Measurements from ENCODE around the gene TMEM167A.

The TMEM167A gene, protein sequence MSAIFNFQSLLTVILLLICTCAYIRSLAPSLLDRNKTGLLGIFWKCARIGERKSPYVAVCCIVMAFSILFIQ

DNA sequence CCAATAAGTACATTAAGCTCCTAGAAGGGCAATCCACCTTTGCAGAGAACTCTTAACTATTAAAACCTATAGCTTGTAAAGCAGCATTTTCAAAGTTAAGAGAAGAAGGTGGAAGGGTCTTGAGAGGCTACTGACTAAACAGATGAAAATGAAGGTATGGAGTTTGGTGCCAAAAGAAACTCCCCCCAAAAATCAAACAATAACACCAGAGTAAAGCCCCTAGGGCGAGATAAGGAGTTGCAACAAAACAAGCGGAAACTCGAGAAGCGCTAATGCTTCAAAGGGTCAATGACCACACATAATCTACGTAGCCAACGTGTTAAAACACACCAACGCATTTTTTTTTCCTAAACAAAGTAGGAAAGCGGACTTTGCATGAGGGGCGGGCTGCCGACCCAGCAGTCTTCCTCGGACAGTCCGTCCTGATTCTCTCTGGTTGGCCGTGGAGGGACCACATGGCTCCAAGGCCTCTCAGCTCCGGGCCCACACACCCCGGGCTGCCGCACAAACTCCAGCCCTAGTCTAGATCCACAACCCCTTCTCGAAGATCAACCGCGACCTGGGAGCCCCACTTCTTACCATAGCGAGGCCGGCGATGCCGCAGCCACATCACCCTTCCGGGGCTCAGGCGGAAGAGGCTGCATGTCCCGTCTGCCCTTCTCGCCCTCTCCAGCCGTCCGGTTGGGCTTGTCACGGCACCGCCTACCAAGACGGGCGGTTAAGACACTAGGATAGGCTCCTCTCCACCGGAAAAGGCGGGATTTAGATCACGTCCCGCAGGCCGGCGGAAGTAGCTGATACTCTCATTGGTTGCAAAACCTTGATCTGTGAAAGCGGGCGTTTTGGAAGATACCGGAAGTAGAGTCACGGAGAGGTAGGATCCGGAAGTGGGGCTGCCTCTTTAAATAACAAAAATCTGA, at the start of gene TMEM167A, which contains the start of gene XRCC4:
TMEM167A (minus strand) TSS at position 653 of the 920 bp plus-strand sequence; CDS start at position 582, 71 bp downstream.
XRCC4 (plus strand) TSS at position 806 of the 920 bp plus-strand sequence. CDS start 27,373 bp downstream, outside the sequence.
- peak; percentile 78 to 91 (median 88) for DNase-seq (ENCODE audit: low read depth in 2 of 3, low spot score in 1 of 3)

DNA sequence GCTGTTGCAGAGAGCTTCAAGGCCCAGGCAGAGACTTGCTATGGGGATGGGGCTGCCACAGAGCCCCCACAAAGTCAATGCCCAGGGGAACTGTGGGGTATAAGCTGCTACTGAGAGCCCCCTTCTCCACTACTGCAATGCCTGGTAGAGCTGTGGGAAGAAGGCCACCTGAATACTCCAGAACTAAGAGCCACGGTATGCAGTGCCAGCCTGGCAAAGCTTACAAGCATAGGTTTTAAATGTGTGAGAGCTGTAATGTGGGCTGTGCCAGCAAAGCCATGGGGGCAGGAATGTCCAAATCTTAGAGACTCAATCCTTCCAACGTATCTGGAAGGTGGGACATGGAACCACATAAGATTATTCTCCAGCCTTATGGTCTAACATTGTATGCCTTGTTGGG, 49.3 kb upstream of the TMEM167A start:
- DNase-seq (ENCODE audit: low read depth in 2 of 3, low spot score in 1 of 3) = no peak

DNA sequence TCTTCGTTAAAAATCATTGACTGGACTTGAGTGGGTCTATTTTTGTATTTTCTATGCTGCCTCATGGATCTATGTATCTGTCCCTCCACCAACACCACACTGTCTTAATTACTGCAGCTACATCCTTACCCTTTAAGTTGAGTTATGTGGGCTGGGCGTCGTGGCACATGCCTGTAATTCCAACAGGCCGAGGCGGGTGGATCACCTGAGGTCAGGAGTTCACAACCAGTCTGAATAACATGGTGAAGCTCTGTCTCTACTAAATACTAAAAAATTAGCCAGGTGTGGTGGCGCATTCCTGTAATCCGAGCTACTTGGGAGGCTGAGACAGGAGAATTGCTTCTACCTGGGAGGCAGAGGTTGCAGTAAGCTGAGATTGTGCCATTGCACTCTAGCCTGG, 48.4 kb upstream of the TMEM167A start:
- DNase-seq (ENCODE audit: low read depth in 2 of 3, low spot score in 1 of 3) = no peak

DNA sequence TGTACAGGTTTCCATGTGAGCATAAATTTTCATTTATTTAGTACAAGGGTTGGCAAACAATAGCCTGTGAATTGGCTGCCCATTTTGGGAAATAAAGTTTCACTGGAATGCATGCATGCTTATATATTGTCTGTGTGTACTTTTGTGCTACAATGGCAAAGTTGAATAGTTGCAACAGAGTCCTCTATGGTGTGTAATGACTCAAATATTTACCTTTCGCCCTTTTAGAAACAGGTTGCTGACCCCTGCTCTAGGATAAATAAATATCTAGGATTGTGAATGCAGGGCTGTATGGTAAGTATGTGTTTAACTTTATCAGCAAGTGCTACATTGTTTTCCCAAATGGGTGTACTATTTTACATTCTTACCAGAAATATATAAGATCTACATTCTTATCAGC, 47.4 kb upstream of the TMEM167A start:
- DNase-seq (ENCODE audit: low read depth in 2 of 3, low spot score in 1 of 3) = no peak

DNA sequence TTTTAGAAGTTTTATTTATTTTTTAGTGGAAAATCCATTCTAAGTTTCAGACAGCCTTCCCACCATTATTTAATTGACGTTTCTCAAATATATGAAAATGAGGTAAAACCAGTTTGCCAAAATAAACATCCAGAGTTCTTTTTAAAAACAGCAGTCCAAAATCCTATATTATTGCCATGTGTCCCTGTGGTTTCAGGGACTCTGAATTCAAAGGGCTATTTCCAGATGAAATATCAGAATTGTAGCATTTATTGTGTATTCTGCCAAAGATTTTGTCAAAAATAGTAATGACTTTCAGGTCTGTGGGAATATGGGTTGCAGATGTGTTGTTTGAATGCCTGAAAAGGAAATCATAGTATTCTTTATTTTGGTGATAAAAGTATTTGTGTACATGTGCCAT, 41.8 kb upstream of the TMEM167A start:
- DNase-seq (ENCODE audit: low read depth in 2 of 3, low spot score in 1 of 3) = no peak

DNA sequence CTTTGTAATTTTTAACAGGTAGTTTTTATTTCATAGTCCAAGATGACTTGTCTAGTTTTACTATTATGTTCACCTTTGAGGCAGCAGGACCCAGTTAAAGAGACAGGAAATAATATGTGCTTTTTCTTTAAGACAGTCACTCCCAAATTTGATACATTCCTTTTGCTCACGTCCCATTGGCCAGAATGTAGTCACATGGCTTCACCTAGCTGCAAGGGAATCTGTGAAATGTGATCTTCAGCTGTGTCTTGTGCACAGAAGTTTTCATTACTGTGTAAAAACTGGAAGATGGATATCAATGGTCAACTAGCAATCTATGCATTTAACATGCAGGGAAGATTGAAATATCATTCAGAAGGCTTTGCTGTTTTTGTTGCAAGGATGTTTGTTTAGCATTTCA, 41.3 kb upstream of the TMEM167A start:
- DNase-seq (ENCODE audit: low read depth in 2 of 3, low spot score in 1 of 3) = no peak

DNA sequence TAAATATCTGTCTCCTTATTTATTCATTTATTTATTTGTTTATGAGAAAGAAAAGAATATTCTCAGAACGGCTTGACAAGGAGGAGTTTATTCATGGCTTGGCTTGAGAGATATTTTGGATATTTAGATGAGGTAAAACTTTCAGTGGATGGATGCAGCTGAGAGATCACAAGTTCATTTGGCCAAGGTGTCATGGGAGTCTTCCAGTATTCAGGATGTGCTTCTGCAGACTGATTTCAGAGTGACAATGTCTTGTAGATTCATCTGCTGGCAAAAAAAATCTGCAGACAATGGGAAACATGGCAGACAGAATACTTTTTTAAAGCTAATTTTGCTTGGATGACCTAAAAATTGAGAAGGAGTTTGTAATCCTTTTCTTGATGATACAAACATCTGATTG, 38.6 kb upstream of the TMEM167A start:
- no peak for DNase-seq (ENCODE audit: low read depth in 2 of 3, low spot score in 1 of 3)

DNA sequence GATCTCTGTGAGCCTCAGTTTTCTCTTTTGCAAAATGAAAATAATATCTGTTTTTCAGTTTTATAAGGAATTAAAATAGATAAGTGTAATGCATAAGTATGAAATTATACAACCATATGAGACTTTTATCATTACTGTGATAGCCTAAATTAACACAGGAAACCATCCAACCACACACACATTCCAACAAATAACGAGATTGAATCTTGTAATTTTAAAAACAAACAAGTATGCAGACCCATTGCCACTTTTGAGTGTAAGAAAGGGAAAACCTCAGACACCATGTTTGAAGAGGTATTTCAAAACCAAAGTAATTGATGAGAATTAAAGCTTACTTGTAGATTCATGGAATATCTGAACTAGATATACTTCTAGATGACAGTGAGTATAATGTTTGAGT, 32.2 kb upstream of the TMEM167A start:
- DNase-seq (ENCODE audit: low read depth in 2 of 3, low spot score in 1 of 3) = no peak

DNA sequence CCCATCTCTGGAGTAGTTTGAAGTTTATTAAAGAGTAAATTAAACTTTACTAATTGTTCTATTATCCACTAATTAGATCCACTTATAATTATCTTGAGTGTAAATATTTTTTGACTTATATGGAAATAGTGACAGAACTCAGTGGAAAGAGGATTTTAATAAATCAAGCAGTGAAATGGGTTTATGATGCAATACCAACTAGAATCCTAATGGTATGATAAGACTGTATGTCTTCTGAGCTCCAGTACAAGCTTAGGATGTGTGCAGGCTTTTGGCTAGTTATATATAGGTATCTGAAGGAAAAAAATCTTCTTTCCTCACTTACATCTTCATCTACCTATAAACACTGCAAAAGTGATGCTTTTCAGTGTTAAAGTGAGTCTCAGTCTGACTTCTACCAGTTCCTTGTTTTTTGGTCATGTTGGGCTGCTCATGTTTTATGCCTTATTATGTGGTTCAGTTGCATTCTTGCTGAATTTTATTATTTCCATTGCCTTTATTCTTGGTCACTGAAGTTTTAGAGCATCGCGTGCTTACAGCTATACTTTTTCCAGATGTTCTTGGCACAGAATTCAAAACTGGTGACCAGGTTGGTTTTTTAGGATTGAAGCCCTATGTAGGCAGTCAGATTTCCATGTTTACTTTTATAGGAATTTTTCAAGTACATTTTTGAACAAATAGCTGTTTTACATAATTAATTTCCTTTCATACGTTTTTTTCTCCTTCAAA, 30.7 kb upstream of the TMEM167A start:
- no peak for DNase-seq (ENCODE audit: low read depth in 2 of 3, low spot score in 1 of 3)

DNA sequence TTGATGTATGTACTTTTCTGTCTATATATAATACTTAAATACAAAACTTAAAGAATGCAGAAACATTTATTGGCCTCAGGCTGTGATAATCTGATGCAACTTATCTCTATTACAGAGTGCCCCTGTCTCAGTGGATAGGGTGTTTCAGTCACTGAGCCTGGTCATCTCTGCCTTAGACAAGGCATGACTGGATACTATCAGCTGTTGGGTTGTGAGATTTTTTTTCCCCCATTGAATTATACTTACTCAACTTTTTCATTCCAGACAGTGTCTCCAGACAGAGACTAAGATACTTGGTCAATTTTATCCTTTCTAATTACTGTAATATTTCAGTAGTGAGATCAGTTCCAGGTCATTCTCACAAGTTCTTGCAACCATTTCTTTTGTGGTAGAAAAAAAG, 26.8 kb upstream of the TMEM167A start:
- DNase-seq (ENCODE audit: low read depth in 2 of 3, low spot score in 1 of 3) = no peak

DNA sequence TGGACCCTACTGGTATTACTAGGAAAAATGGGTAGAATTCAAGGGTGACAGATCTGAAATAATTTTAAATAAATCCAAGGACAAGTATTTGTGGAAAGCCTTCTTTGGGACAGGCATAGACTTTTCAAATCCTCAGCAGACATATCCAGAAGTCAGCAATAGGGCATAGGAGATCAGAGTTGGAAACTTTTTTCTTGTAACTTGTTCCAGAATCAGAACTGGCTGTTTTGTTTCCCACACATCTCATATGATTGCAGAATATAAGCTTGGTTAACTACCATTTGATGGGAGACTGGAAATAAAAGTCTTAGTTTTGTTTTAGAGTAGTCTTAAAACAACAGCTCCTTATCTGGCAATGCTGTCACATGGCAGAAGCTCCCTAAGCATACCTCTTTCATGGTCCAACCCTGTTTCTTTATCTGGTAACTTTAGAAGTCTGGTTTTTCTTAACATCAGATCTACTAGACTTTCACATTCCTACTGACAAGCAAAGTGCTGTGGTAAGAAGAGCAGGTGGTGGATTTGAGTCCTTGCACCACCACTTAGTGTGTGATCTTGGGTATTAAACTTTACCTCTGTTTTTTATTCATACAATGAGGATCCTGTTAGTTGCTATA, 25.3 kb upstream of the TMEM167A start:
- no peak for DNase-seq (ENCODE audit: low read depth in 2 of 3, low spot score in 1 of 3)

DNA sequence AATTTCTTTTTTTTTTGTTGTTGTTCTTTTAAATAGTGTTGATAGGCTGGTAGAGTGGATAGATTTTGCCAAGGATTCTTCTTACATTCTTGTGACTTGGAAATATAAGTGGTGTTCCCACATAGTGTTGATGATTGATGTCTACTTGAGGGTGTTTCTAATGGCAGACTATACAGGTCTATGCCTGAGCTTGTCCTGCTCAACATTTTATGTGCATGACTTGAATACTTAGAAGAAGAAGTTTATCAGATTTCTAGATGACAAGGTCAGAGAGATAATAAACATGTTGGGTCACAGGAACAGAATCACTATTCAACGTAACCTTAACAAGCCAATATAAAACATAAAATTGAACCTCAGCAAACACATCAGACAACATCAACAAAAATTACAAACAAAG, 24.3 kb upstream of the TMEM167A start:
- DNase-seq (ENCODE audit: low read depth in 2 of 3, low spot score in 1 of 3) = no peak

DNA sequence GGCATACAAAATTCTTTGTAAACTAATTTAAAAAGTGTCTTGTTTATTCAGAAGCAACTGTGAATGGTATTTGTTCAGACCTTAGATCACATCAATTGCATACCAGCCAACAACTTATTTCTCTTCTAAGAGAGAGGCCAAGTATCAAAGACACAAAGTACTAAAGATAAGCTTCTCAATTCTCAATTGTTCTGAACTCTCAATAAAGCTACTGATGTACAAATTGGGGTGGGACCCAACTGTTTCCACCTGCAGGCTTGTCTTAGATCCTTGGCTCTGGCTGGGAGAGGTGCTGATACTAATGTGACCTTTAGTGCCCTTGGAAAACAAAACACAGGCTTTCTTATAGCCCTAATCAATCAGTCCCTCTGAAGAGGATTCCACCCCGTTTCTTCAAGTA, 22.3 kb upstream of the TMEM167A start:
- DNase-seq (ENCODE audit: low read depth in 2 of 3, low spot score in 1 of 3) = no peak

DNA sequence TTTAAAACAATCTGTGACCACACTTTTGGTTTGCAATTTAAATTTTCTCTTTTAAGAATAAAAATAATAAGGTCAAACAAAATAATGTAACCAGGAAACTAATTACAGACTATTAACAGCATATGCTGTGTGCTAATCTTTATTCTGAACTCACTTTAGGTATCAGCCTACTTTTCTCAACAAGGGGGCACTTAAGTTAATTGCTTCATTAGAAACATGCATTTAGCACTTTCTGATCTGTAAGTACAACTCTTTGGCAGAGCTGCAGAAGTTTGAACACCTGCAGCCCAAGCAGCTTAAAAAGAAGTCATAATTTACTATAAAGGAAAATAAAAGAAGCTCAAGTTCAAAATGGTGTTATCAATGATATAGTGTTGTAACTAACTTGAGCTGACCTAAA, 21.8 kb upstream of the TMEM167A start:
- DNase-seq (ENCODE audit: low read depth in 2 of 3, low spot score in 1 of 3) = no peak

DNA sequence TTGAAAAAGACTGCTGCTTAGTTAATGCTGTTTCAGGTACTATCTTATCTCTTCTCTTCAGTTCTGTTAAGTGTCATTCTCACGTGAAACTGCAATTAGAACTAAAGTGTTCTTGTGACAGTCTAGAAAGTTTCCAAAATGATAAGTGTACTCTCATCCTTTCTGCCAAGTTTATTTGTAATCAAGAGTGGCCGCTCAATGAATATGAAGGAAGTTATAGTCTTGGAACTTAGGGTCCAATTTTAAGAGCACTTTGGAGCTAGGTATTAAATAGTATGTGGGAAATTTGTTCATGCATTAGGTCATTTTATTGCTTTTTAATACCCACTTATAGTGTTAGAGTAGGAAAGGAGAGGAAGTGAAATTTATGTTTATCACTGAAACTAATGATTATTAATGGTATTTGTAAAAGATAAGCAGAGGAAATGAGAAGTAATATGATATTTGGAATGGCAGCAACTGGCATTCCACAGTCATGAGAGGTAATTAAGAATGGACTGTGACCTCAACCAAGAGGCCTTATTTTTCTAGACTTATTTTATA, 20.6 kb upstream of the TMEM167A start:
- no peak for DNase-seq (ENCODE audit: low read depth in 2 of 3, low spot score in 1 of 3)

DNA sequence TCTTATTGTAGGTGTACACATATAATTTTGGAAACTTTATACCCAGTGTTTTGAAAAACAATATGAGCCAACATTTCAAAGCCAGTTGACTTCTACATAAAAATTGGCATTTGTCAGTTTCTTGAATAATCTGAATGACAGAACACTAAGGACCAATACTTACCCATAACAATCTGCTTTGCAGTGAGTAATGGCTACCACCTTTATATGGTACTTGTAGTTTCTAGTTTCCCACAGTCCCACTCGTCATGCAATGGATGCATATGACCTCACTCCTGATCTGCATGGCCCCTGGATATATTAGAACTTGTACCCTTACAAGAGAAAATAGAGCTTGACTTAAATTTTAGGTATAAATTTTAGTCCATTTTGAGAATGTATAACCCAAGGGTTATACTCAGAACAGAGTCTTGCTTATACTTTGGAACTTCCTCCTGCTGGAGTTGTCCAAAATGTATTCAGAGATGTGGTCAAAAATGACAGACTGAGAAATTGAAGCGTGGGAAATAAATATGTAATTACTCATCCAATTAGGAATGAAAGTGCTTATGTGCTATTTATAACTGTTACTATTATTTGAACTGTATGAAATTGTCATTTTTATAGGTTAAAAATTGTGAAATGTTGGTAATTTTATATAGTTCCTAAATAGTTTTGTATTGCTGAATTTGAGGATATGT, 19.6 kb upstream of the TMEM167A start:
- no peak for DNase-seq (ENCODE audit: low read depth in 2 of 3, low spot score in 1 of 3)

DNA sequence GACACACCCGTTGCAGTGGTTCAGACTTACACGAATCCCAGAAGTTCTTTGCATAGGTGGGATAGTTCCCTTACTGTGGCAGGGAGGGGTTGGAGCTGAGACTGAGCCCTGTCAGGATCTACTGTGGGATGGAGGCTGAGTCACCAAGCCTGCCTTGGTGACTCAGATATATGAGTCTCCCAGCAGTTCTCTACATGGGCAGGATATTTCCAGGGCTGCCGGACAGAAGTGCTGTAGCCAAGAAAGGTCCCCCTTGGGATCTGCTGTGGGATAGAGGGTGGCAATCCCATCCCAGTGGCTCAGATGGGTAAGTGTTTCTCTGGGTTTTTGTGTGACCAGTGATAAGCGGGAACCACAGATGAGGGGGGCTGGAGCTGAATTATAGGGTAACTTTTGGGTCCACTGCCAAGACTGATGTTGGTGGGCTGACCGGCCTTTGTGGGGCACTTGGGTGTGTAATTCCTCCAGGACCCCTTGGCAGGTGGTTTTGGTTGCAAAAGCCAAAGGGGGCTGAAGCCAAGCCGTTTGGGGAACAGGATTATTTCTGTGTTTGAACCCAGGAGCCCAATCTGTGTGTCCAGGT, 18.9 kb upstream of the TMEM167A start:
- no peak for DNase-seq (ENCODE audit: low read depth in 2 of 3, low spot score in 1 of 3)

DNA sequence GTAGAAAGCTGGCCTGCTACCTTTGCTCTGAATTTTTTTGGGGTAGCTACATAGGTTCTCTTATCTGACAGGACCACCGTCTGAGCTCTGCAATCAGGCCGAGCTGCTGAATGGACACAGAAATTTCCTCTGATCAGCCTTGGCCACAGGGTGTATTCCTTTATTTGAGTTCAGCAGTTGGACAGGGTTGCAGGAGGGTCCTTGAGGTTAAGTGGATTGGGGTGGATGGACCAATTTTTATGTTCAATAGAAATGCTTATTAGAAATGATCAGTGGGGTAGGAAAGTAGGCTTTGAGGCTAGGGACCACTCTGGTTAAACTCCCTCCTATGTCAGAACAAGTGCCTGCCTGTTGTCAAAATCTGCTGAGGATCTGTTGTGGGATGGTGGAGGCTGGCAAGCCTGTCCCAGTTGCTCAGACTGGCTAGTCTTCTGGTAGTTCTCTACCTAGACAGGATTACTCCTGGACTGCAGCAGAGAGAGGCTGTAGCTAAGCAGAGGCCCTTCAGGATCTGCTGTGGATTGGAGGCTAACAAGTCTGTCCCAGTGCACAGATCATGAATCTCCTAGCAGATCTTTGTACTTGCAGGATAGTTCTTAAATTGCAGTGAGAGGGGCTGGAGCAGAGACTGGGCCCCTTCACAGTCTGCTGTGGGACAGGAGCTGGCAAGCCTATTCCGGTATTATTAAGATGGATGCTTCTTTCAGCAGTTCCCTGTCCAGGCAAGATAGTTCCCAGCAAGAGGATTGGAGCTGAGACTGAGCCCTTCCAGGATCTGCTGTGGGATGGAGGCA, 18.2 kb upstream of the TMEM167A start:
- DNase-seq (ENCODE audit: low read depth in 2 of 3, low spot score in 1 of 3) = no peak

DNA sequence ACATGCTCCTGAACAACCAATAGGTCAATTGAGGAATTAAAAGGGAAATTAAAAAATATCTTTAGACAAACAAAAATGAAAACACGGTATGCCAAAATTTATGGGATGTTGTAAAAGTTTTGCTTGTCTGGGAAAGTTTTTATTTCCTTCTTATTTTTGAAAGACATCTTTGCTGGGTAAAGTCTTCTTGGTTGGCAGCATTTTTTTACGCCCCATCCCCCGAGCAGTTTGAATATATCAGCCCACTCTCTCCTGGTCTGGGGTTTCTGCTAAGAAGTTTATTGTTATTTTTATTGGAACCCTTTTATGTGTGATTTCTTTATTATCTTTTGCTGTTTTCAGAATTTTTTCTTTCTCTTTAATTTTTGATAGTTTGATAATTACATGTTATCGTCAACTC, 16.5 kb upstream of the TMEM167A start:
- DNase-seq (ENCODE audit: low read depth in 2 of 3, low spot score in 1 of 3) = no peak

DNA sequence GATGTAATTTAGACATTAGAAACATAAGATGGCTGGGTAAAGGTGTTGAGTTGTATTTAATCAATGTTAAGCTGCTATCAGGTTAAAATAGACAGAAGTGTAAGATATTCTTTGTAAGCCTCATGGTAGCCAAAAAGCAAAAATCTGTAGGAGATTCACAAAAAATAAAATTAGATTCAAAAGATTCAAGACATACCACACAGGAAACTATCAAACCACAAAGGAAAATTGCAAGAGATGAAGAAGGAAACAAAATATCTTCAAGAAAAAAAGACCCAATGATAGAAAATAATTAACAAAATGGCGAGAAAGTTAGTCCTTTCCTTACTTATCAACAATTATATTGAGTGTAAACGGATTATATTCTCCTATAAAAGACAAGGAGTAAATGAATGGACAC, 15.4 kb upstream of the TMEM167A start:
- DNase-seq (ENCODE audit: low read depth in 2 of 3, low spot score in 1 of 3) = no peak

Data from stimulated activated CD4-positive, alpha-beta T cell treated with anti-CD3 and anti-CD28 coated beads, Interleukin-12 subunit alpha, Interleukin-12 subunit beta, amount 100 ng/mL, for 48 hours (primary cell).